Suprapubic skin (tissue), 3 donors: Measurements from ENCODE around the gene LRRN3.

Experiments
- POLR2A ChIP-seq, 2 donors: fragments of 450-650 bp; IDR thresholded peaks; one replicate each; pipeline ENCODE4 v1.6.1; 2017; ENCODE audit warnings: antibody characterized with exemption in 2 of 2, mild to moderate bottlenecking in 2 of 2, moderate library complexity in 2 of 2
- TF ChIP-seq, protein P1 (sequence below), 2 donors: fragments of 200-600 bp in 1 of 2; fragments of 450-650 bp in 1 of 2; sonication (generic) in 1 of 2; IDR thresholded peaks; one replicate each; pipeline ENCODE4 v1.5.1; 2016 to 2019; ENCODE audit warnings: antibody characterized with exemption in 2 of 2, mild to moderate bottlenecking in 1 of 2, moderate library complexity in 1 of 2

DNA sequence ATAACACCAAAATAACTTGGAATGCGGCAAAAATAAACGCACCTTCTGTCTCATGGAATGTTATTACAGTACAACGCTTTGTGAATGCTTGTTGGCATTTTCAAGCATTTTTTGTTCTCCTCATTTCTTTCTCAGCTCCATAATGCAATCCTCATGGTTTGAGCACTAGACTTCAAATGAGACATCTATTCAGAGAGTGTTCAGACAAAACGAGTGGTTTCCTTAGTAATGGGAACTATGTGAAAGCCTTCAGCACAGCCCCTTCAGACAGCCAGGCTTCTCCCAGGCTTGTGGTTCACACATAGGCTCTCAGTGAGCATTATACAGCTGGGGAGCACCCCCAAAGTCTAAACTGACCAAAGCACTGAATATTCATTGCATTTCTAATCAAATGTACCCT, 8.6 kb upstream of the LRRN3 start:
- TF ChIP-seq, protein P1, sequence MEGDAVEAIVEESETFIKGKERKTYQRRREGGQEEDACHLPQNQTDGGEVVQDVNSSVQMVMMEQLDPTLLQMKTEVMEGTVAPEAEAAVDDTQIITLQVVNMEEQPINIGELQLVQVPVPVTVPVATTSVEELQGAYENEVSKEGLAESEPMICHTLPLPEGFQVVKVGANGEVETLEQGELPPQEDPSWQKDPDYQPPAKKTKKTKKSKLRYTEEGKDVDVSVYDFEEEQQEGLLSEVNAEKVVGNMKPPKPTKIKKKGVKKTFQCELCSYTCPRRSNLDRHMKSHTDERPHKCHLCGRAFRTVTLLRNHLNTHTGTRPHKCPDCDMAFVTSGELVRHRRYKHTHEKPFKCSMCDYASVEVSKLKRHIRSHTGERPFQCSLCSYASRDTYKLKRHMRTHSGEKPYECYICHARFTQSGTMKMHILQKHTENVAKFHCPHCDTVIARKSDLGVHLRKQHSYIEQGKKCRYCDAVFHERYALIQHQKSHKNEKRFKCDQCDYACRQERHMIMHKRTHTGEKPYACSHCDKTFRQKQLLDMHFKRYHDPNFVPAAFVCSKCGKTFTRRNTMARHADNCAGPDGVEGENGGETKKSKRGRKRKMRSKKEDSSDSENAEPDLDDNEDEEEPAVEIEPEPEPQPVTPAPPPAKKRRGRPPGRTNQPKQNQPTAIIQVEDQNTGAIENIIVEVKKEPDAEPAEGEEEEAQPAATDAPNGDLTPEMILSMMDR (IDR thresholded peaks at IDR 0.05) = no peak
- TF ChIP-seq POLR2A (IDR thresholded peaks at IDR 0.05) = no peak
